HepG2 (cell line): ENCODE measurements around the gene TDP2. TPM values are rescaled to one million over a fixed set of nuclear protein-coding genes. Genes with fewer than 3 reads are reported as not detected.

Experiments used
- ATAC-seq: fragments of 200-7000 bp; cut with Tn5 transposase; 3 replicates; pipeline ENCODE4 v1.9.1; 2020; ENCODE audit warnings: mild to moderate bottlenecking, moderate library complexity
- BruUV-seq: library from RNA; stranded (reverse); fragments of 400-500 nt; replicated peaks from 2 replicates; lab custom pipeline; 2021; lab: Mats Ljungman, UMichigan
- CTCF ChIA-PET: fragments of 300-600 bp; formaldehyde crosslinking; extraction: SDS; loops from one replicate; lab custom pipeline; 2021; ENCODE audit warnings: low total read pairs, inconsistent platforms, low intra/inter-chr PET ratio; lab: Yijun Ruan, JAX
- POLR2A ChIA-PET: fragments of 350-600 bp; sonication (Branson Sonifier 250); formaldehyde crosslinking; loops from one replicate; lab custom pipeline; 2020; ENCODE audit warnings: antibody characterized with exemption, inconsistent platforms; lab: Yijun Ruan, JAX
- DNase-seq: peaks from one replicate; pipeline ENCODE4 v3.0.0-alpha.2; 2015; ENCODE audit warnings: low spot score
- FAIRE-seq: peaks from 3 replicates; lab custom pipeline; 2011; peaks lifted over from hg19 to GRCh38; lab: Jason Lieb, UNC
- H2AFZ ChIP-seq: one replicate; pipeline ENCODE4 v1.6.1; 2011; ENCODE audit warnings: low read length, inconsistent platforms
- H3K27ac ChIP-seq: fragments of 300-600 bp; 3 replicates; pipeline ENCODE4 v1.8.0; 2011; ENCODE audit warnings: mixed run types, mild to moderate bottlenecking, mixed read lengths, low read length, inconsistent platforms; ENCODE audit not compliant: insufficient read depth; ENCODE audit errors: extremely low read length
- H3K27me3 ChIP-seq, 2 experiments: fragments of 200-600 bp in 1 of 2; 2 replicates in 1 of 2; 3 replicates in 1 of 2; pipeline versions ENCODE4 v1.6.0 to v1.8.0; 2011; ENCODE audit warnings: low read length in 2 of 2, mild to moderate bottlenecking in 2 of 2, moderate library complexity in 2 of 2, inconsistent platforms in 1 of 2; ENCODE audit not compliant: insufficient read depth in 2 of 2, control insufficient read depth in 1 of 2
- H3K36me3 ChIP-seq, 2 experiments: fragments of 200-600 bp in 1 of 2; replicated peaks in 1 of 2; 2 replicates in 1 of 2; 3 replicates in 1 of 2; pipeline versions ENCODE4 v1.5.1 to v1.8.0; 2011; ENCODE audit warnings: low read length in 2 of 2, inconsistent platforms in 1 of 2; ENCODE audit not compliant: insufficient read depth in 2 of 2, control insufficient read depth in 1 of 2
- H3K4me1 ChIP-seq: 2 replicates; pipeline ENCODE4 v1.5.1; 2012; ENCODE audit warnings: low read length, inconsistent platforms; ENCODE audit not compliant: insufficient read depth
- H3K4me2 ChIP-seq: 2 replicates; pipeline ENCODE4 v1.6.0; 2011; ENCODE audit warnings: low read depth, low read length, inconsistent platforms
- H3K4me3 ChIP-seq, 3 experiments: fragments of 200-600 bp in 1 of 3; sonication (generic), shearing (Covaris generic) in 1 of 3; replicated peaks in 1 of 3; 2 replicates each; pipeline ENCODE4 v1.5.1; 2011 to 2016; ENCODE audit warnings: low read length in 3 of 3, inconsistent platforms in 2 of 3, low read depth in 2 of 3, mild to moderate bottlenecking in 2 of 3, control low read depth in 1 of 3, mixed read lengths in 1 of 3; ENCODE audit not compliant: insufficient read depth in 1 of 3
- H3K79me2 ChIP-seq: one replicate; pipeline ENCODE4 v1.6.1; 2011; ENCODE audit warnings: low read length, inconsistent platforms; ENCODE audit not compliant: insufficient read depth
- H3K9ac ChIP-seq: 2 replicates; pipeline ENCODE4 v1.6.0; 2011; ENCODE audit warnings: mild to moderate bottlenecking, low read depth, low read length, inconsistent platforms; ENCODE audit not compliant: insufficient read depth
- H3K9me3 ChIP-seq: 2 replicates; pipeline ENCODE4 v1.5.1; 2012; ENCODE audit warnings: mild to moderate bottlenecking, low read length
- H4K20me1 ChIP-seq: 2 replicates; pipeline ENCODE4 v1.6.0; 2011; ENCODE audit warnings: inconsistent platforms, mild to moderate bottlenecking, low read length, moderate library complexity; ENCODE audit not compliant: insufficient read depth
- MAFF ChIP-seq: IDR thresholded peaks from 2 replicates; pipeline ENCODE4 v1.6.1; 2011; ENCODE audit warnings: low read depth, low read length, improper control_type of control experiment
- MAFK ChIP-seq, 2 experiments: IDR thresholded peaks in 1 of 2; conservative IDR thresholded peaks in 1 of 2; 2 replicates each; pipeline ENCODE4 v1.6.1; 2011; ENCODE audit warnings: improper control_type of control experiment in 2 of 2, low read length in 2 of 2
- MTA3 ChIP-seq: sonication (generic); formaldehyde crosslinking; IDR thresholded peaks from 2 replicates; pipeline ENCODE4 v1.4.0; 2020; ENCODE audit warnings: missing genetic modification reagents
- NFIC ChIP-seq: IDR thresholded peaks from 2 replicates; pipeline ENCODE4 v1.6.1; 2012; ENCODE audit warnings: mild to moderate bottlenecking, low read length, inconsistent platforms
- NR2F6 ChIP-seq, 2 experiments: IDR thresholded peaks; 2 replicates each; pipeline ENCODE4 v1.6.1; 2016; ENCODE audit warnings: antibody characterized with exemption in 1 of 2, mild to moderate bottlenecking in 1 of 2
- ZNF766 ChIP-seq: sonication (generic); formaldehyde crosslinking; IDR thresholded peaks from 2 replicates; pipeline ENCODE4 v1.5.0; 2020; ENCODE audit warnings: missing genetic modification reagents, borderline replicate concordance
- ZNF788 ChIP-seq: sonication (generic); formaldehyde crosslinking; IDR thresholded peaks from 2 replicates; pipeline ENCODE4 v1.5.0; 2020; ENCODE audit warnings: mild to moderate bottlenecking, missing genetic modification reagents, borderline replicate concordance
- ZSCAN9 ChIP-seq: IDR thresholded peaks from 2 replicates; pipeline ENCODE4 v1.6.1; 2016; ENCODE audit warnings: borderline replicate concordance
- WGBS: methylation state at CpG from one replicate; pipeline ENCODE4 v1.1.6; 2017; ENCODE audit warnings: low lambda C conversion rate; 5-methylcytosine and 5-hydroxymethylcytosine counted together
- in situ Hi-C: cut with HindIII; loops from 2 replicates; pipeline ENCODE4 v1.10.0; 2017; ENCODE audit warnings: low pct_unique_long_range_greater_than_20kb; ENCODE audit not compliant: extremely low pct_ligation_motif_present
- intact Hi-C: fragments of 100-400 bp; cut with micrococcal nuclease; formaldehyde crosslinking; loops from one replicate; pipeline ENCODE4 v1.10.0; 2022; ENCODE audit not compliant: unreplicated experiment
- polyA plus RNA-seq, 8 experiments: library from polyadenylated mRNA; depleted of rRNA in 3 of 8; stranded (reverse) in 7 of 8; unstranded in 1 of 8; fragments of >200 nt; fragmentation: Illumina TruSeq in 4 of 8; extraction: Trizol in 4 of 8; gene quantifications; 2 replicates each; pipeline versions ENCODE4 v1.2.1 to v1.2.3, GENCODE V29; 2011 to 2016; ENCODE audit warnings: low read depth in 4 of 8, missing spikeins in 1 of 8, mixed read lengths in 1 of 8; ENCODE audit not compliant: insufficient read depth in 1 of 8
- total RNA-seq, 5 experiments: library from RNA; depleted of rRNA; stranded (reverse); fragments of >200 nt; fragmentation: Illumina TruSeq; extraction: Trizol; gene quantifications; 2 replicates each; pipeline ENCODE4 v1.2.3, GENCODE V29; 2016; ENCODE audit warnings: low read depth in 1 of 5
- TF ChIP-seq, protein P1 (sequence below): sonication (generic); formaldehyde crosslinking; IDR thresholded peaks from 2 replicates; pipeline ENCODE4 v1.4.0; 2020; ENCODE audit warnings: mild to moderate bottlenecking, low read depth, missing genetic modification reagents
- TF ChIP-seq, protein P2 (sequence below): sonication (generic); formaldehyde crosslinking; IDR thresholded peaks from 2 replicates; pipeline ENCODE4 v1.4.0; 2020; ENCODE audit warnings: missing genetic modification reagents

TDP2 gene
- total and polyA plus RNA-seq, 2 of the 13 experiments (the other 11 are each of a cell fraction or from before 2014, with no cell fraction given), result 30.5 to 42.6 TPM

DNA sequence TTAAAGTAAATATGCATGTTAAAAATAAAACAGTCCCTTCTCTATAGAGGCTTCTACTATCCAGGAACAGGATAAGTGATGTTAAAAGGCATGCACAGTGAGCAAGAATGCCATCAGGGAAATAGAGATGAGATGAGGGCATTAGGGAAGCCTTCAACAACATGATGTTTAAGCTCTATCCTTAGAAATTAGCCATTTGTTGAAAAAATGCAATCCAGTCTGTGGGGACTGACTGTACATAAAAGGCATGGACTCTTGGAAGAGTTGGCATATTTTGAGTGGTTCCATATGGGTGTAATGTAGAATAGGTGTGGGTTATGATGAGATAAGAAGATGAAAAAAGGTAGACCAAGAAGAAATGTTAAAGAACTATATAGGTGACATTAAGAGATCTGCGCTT, 26.5 kb downstream of the TDP2 start:
- CTCF ChIA-PET, result no interaction called here
- no peaks in the 10 kb centered on the region for H3K79me2 ChIP-seq
- WGBS, result 92% methylated on average over 1 of the region's 1 CpG
- 0 out of 2 replicates have a peak, but pooled peaks cover 5% of the 10 kb centered on the region for H3K9me3 ChIP-seq
- TF ChIP-seq ZNF788 (CRISPR knock-in tag) (no peak), ZSCAN9 (CRISPR knock-in tag) (no peak), MTA3 (CRISPR knock-in tag) (no peak), NR2F6 (IDR thresholded peaks at IDR 0.05) (no peak), NR2F6 (CRISPR knock-in tag; IDR thresholded peaks at IDR 0.05) (no peak), NFIC (no peak)
- TF ChIP-seq, protein P1, sequence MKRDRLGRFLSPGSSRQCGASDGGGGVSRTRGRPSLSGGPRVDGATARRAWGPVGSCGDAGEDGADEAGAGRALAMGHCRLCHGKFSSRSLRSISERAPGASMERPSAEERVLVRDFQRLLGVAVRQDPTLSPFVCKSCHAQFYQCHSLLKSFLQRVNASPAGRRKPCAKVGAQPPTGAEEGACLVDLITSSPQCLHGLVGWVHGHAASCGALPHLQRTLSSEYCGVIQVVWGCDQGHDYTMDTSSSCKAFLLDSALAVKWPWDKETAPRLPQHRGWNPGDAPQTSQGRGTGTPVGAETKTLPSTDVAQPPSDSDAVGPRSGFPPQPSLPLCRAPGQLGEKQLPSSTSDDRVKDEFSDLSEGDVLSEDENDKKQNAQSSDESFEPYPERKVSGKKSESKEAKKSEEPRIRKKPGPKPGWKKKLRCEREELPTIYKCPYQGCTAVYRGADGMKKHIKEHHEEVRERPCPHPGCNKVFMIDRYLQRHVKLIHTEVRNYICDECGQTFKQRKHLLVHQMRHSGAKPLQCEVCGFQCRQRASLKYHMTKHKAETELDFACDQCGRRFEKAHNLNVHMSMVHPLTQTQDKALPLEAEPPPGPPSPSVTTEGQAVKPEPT (CRISPR knock-in tag), result no peak
- TF ChIP-seq, protein P2, sequence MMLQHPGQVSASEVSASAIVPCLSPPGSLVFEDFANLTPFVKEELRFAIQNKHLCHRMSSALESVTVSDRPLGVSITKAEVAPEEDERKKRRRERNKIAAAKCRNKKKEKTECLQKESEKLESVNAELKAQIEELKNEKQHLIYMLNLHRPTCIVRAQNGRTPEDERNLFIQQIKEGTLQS (CRISPR knock-in tag), result no peak
- FAIRE-seq, result no peak
- no peaks in the 10 kb centered on the region for H4K20me1 ChIP-seq
- peaks cover 16% of the 10 kb centered on the region for H3K4me1 ChIP-seq
- in situ Hi-C loops, result no loop called here
- no peak overlapping the region for H2AFZ ChIP-seq
- ATAC-seq, result no peak
- no TSS peak for BruUV-seq
- POLR2A ChIA-PET, result no interaction called here
- peaks cover 0 to 6% of the 10 kb centered on the region in 2 experiments; a peak in 1 of 5 replicates for H3K27me3 ChIP-seq
- no peak overlapping the region for H3K4me2 ChIP-seq
- no peak for DNase-seq
- no peak overlapping the region for H3K27ac ChIP-seq
- intact Hi-C loops, result no loop called here
- no peaks in the 10 kb centered on the region for H3K36me3 ChIP-seq
- H3K9ac ChIP-seq, result no peak overlapping the region
- H3K4me3 ChIP-seq, result no peak overlapping the region

DNA sequence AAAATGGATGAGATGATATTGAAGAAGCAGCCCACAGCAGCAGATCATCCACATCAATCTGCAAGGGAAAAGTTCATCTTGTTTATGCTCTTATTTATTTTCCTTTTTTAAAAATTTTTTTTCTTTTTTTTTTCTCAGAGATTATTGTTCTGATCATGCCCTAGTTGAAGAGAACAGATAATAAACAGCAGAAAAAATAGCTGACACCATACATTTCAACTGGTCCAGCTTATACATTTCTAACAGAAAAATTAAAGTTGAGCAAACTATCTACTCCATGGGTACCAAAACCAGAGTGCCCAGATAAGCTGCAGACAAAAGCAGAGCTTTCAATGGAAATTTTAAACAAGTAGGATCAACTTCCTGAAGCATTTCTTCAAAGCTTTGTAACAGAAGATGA, 30.0 kb downstream of the TDP2 start:
- no peak overlapping the region for H3K9ac ChIP-seq
- 0 out of 2 replicates have a peak, but pooled peaks cover 5% of the 10 kb centered on the region for H3K9me3 ChIP-seq
- H3K36me3 ChIP-seq, result no peaks in the 10 kb centered on the region
- TF ChIP-seq ZNF766 (CRISPR knock-in tag), result no peak
- TF ChIP-seq MAFF, result peak; percentile 54
- TF ChIP-seq MAFK (conservative IDR thresholded peaks at IDR 0.05 in 1 of 2, IDR thresholded peaks at IDR 0.05 in 1 of 2; ENCODE audit: low read length in 2 of 2), result peak; percentile 32 to 75; a peak in 3 of 4 replicates
- BruUV-seq, result no TSS peak
- H3K4me1 ChIP-seq, result no peaks in the 10 kb centered on the region
- H3K4me2 ChIP-seq, result no peak overlapping the region
- H3K4me3 ChIP-seq, result no peak overlapping the region
- no peak for ATAC-seq
- no peaks in the 10 kb centered on the region for H3K79me2 ChIP-seq
- H2AFZ ChIP-seq, result no peak overlapping the region
- no peak for FAIRE-seq
- no peaks in the 10 kb centered on the region for H4K20me1 ChIP-seq
- no peaks in the 10 kb centered on the region; a peak in 1 of 5 replicates for H3K27me3 ChIP-seq
- in situ Hi-C loops (no loop called here), intact Hi-C loops (no loop called here)
- CTCF ChIA-PET, result no interaction called here
- POLR2A ChIA-PET, result no interaction called here
- no peak overlapping the region for H3K27ac ChIP-seq
- DNase-seq, result no peak
